Activated CD8-positive, alpha-beta memory T cell treated with anti-CD3 and anti-CD28 coated beads, Interleukin-2, amount 10 ng/mL, durations not matched to agents 7 days and 5 days (primary cell): Measurements from ENCODE around the gene CEP192. TPM values are rescaled to one million over a fixed set of nuclear protein-coding genes. Genes with fewer than 3 reads are reported as not detected.
"Not testable (repeated sequence)": the region's sequence is repeated elsewhere in the genome, so short reads cannot be mapped to it uniquely, and the experiment has no call there.

Experiments
- ATAC-seq: fragments of 150-1000 bp; cut with Tn5 transposase; one replicate; pipeline ENCODE4 v1.10.0; 2021; ENCODE audit warnings: moderate library complexity
- CTCF ChIA-PET: fragments of 350-600 bp; sonication (Branson Sonifier 250); formaldehyde crosslinking; loops from one replicate; lab custom pipeline; 2021; ENCODE audit warnings: antibody characterized with exemption; lab: Charles Lee
- DNase-seq: peaks from one replicate; pipeline ENCODE4 v3.0.0-alpha.2; 2020
- H3K27ac Mint-ChIP-seq: one replicate; pipeline ENCODE4 v1.8.0; 2021; ENCODE audit warnings: mild to moderate bottlenecking, mixed read lengths
- H3K27me3 Mint-ChIP-seq: one replicate; pipeline ENCODE4 v1.8.0; 2021; ENCODE audit warnings: mixed read lengths
- H3K36me3 Mint-ChIP-seq: one replicate; pipeline ENCODE4 v1.8.0; 2021; ENCODE audit warnings: mild to moderate bottlenecking, mixed read lengths
- H3K4me1 Mint-ChIP-seq: one replicate; pipeline ENCODE4 v1.8.0; 2021; ENCODE audit warnings: mixed read lengths
- H3K4me3 Mint-ChIP-seq: one replicate; pipeline ENCODE4 v1.8.0; 2021; ENCODE audit warnings: mild to moderate bottlenecking, moderate library complexity, mixed read lengths
- H3K9me3 Mint-ChIP-seq: one replicate; pipeline ENCODE4 v1.8.0; 2022; ENCODE audit warnings: low read depth, mixed read lengths
- total RNA-seq, 2 experiments: library from RNA; stranded (reverse); gene quantifications; one replicate each; pipeline ENCODE4 v1.2.3, GENCODE V29; 2021

Gene CEP192
- total RNA-seq, 2 experiments from 2014 or later, result 36.6 to 57.4 TPM

- no peaks in the 10 kb centered on the region for H3K27me3 Mint-ChIP-seq
- CTCF ChIA-PET, result no interaction called here
- H3K9me3 Mint-ChIP-seq, result no peaks in the 10 kb centered on the region
- H3K4me3 Mint-ChIP-seq, result no peak overlapping the region
- H3K27ac Mint-ChIP-seq, result no peak overlapping the region
- DNase-seq, result no peak
- H3K4me1 Mint-ChIP-seq, result peaks cover 20% of the 10 kb centered on the region
- ATAC-seq, result no peak
- peaks cover 51% of the 10 kb centered on the region for H3K36me3 Mint-ChIP-seq
These were observed 23.0 kb upstream of the CEP192 start for GRCh38 chr18:12968115-12968514.

- no peaks in the 10 kb centered on the region for H3K27me3 Mint-ChIP-seq
- peaks cover 20% of the 10 kb centered on the region for H3K4me1 Mint-ChIP-seq
- ATAC-seq, result peak; percentile 66
- H3K27ac Mint-ChIP-seq, result no peak overlapping the region
- no peak for DNase-seq
- H3K36me3 Mint-ChIP-seq, result peaks cover 46% of the 10 kb centered on the region
- no peaks in the 10 kb centered on the region for H3K9me3 Mint-ChIP-seq
- no peak overlapping the region for H3K4me3 Mint-ChIP-seq
- CTCF ChIA-PET, result no interaction called here
These were observed 22.5 kb upstream of the CEP192 start for GRCh38 chr18:12968619-12969018.

- ATAC-seq, result no peak
These were observed 17.5 kb upstream of the CEP192 start for GRCh38 chr18:12973562-12974213.

GRCh38 chr18:12975488-12975887, 15.7 kb upstream of the CEP192 start:
- H3K36me3 Mint-ChIP-seq, result peaks cover 28% of the 10 kb centered on the region
- CTCF ChIA-PET, result no interaction called here
- ATAC-seq, result no peak

More at GRCh38 chr18:12973562-12974213, 17.5 kb upstream of the CEP192 start:
- Mint-ChIP-seq H3K9me3 (no peaks in the 10 kb centered on the region), H3K4me1 (peaks cover 10% of the 10 kb centered on the region), H3K27me3 (no peaks in the 10 kb centered on the region), H3K36me3 (peaks cover 35% of the 10 kb centered on the region), H3K27ac (no peak overlapping the region), H3K4me3 (no peak overlapping the region)
- CTCF ChIA-PET, result interaction anchor here (1.3 to 1.9 kb wide), 2 partner anchors 11 to 13 kb away, joined by 3 to 4 read pairs; no protein-coding TSS in a partner anchor
- no peak for DNase-seq

GRCh38 chr18:12976305-12976704, 14.9 kb upstream of the CEP192 start:
- Mint-ChIP-seq H3K9me3 (no peaks in the 10 kb centered on the region), H3K36me3 (peaks cover 24% of the 10 kb centered on the region), H3K27ac (no peak overlapping the region), H3K27me3 (no peaks in the 10 kb centered on the region), H3K4me1 (no peaks in the 10 kb centered on the region), H3K4me3 (no peak overlapping the region)
- ATAC-seq, result no peak
- no peak for DNase-seq
- CTCF ChIA-PET, result no interaction called here

More at GRCh38 chr18:12975488-12975887, 15.7 kb upstream of the CEP192 start:
- no peak for DNase-seq
- no peaks in the 10 kb centered on the region for H3K9me3 Mint-ChIP-seq
- H3K27me3 Mint-ChIP-seq, result no peaks in the 10 kb centered on the region
- no peak overlapping the region for H3K27ac Mint-ChIP-seq
- H3K4me1 Mint-ChIP-seq, result peaks cover 1% of the 10 kb centered on the region
- no peak overlapping the region for H3K4me3 Mint-ChIP-seq

- ATAC-seq, H3K27me3 Mint-ChIP-seq, H3K4me1 Mint-ChIP-seq, H3K9me3 Mint-ChIP-seq, DNase-seq, CTCF ChIA-PET, H3K4me3 Mint-ChIP-seq, H3K27ac Mint-ChIP-seq: not testable (repeated sequence)
- H3K36me3 Mint-ChIP-seq, result peaks cover 20% of the 10 kb centered on the region
These were observed 11.1 kb upstream of the CEP192 start for GRCh38 chr18:12980065-12980464.

GRCh38 chr18:12989397-12990122, 1.6 kb upstream of the CEP192 start:
- CTCF ChIA-PET, result interaction anchor here (2.0 to 2.8 kb wide), 2 partner anchors 10 to 170 kb away, joined by 4 to 9 read pairs; no protein-coding TSS in a partner anchor
- Mint-ChIP-seq H3K4me3 (peak overlapping the region; percentile 88), H3K36me3 (peaks cover 13% of the 10 kb centered on the region), H3K27me3 (peaks cover 3% of the 10 kb centered on the region), H3K9me3 (no peaks in the 10 kb centered on the region), H3K27ac (peak overlapping the region; percentile 92), H3K4me1 (peaks cover 21% of the 10 kb centered on the region)
- DNase-seq, result no peak
- ATAC-seq, result no peak

- ATAC-seq (no peak), DNase-seq (peak; percentile 80)
- Mint-ChIP-seq H3K4me1 (peaks cover 21% of the 10 kb centered on the region), H3K36me3 (peaks cover 11% of the 10 kb centered on the region), H3K9me3 (no peaks in the 10 kb centered on the region), H3K27ac (peak overlapping the region; percentile 92), H3K27me3 (peaks cover 3% of the 10 kb centered on the region), H3K4me3 (peak overlapping the region; percentile 88)
- CTCF ChIA-PET, result interaction anchor here (1.4 to 2.8 kb wide), 3 partner anchors 10 to 169 kb away, joined by 4 to 11 read pairs (median 9); no protein-coding TSS in a partner anchor
These were observed 1.1 kb upstream of the CEP192 start for GRCh38 chr18:12990123-12990475.

- peaks cover 3% of the 10 kb centered on the region for H3K27me3 Mint-ChIP-seq
- H3K4me1 Mint-ChIP-seq, result peaks cover 21% of the 10 kb centered on the region
- H3K27ac Mint-ChIP-seq, result peak overlapping the region; percentile 92
- no peak for ATAC-seq
- peak overlapping the region; percentile 88 for H3K4me3 Mint-ChIP-seq
- peaks cover 10% of the 10 kb centered on the region for H3K36me3 Mint-ChIP-seq
- H3K9me3 Mint-ChIP-seq, result no peaks in the 10 kb centered on the region
- CTCF ChIA-PET, result interaction anchor here (0.7 to 2.8 kb wide), 7 partner anchors 10 to 636 kb away, joined by 3 to 11 read pairs (median 4); partner anchors contain the start of gene SEH1L
- DNase-seq, result no peak
These were observed 558 bp upstream of the CEP192 start for GRCh38 chr18:12990641-12990966.

GRCh38 chr18:12991821-12992179, 638 bp downstream of the CEP192 start:
- Mint-ChIP-seq H3K27me3 (peaks cover 3% of the 10 kb centered on the region), H3K9me3 (no peaks in the 10 kb centered on the region), H3K27ac (peak overlapping the region; percentile 92), H3K4me1 (peaks cover 21% of the 10 kb centered on the region), H3K4me3 (peak overlapping the region; percentile 88), H3K36me3 (peaks cover 10% of the 10 kb centered on the region)
- ATAC-seq (no peak), DNase-seq (no peak)
- CTCF ChIA-PET, result interaction anchor here (1.4 to 1.6 kb wide), 3 partner anchors 23 to 265 kb away, joined by 3 to 4 read pairs (median 3); no protein-coding TSS in a partner anchor

- ATAC-seq, result no peak
- Mint-ChIP-seq H3K4me3 (peak overlapping the region; percentile 1), H3K27ac (no peak overlapping the region), H3K27me3 (peaks cover 3% of the 10 kb centered on the region), H3K9me3 (no peaks in the 10 kb centered on the region), H3K36me3 (peaks cover 10% of the 10 kb centered on the region), H3K4me1 (peaks cover 26% of the 10 kb centered on the region)
- no peak for DNase-seq
- CTCF ChIA-PET, result interaction anchor here (1.1 to 1.6 kb wide), 2 partner anchors 10 to 21 kb away, joined by 3 read pairs; no protein-coding TSS in a partner anchor
These were observed 2.3 kb downstream of the CEP192 start for GRCh38 chr18:12993439-12993838.

- H3K9me3 Mint-ChIP-seq, result no peaks in the 10 kb centered on the region
- H3K27me3 Mint-ChIP-seq, result no peaks in the 10 kb centered on the region
- no peak overlapping the region for H3K27ac Mint-ChIP-seq
- no peak overlapping the region for H3K4me3 Mint-ChIP-seq
- H3K4me1 Mint-ChIP-seq, result peaks cover 27% of the 10 kb centered on the region
- CTCF ChIA-PET, result no interaction called here
- H3K36me3 Mint-ChIP-seq, result peaks cover 13% of the 10 kb centered on the region
- no peak for DNase-seq
- no peak for ATAC-seq
These were observed 4.3 kb downstream of the CEP192 start for GRCh38 chr18:12995424-12995823.

GRCh38 chr18:12995952-12996477, 4.9 kb downstream of the CEP192 start:
- Mint-ChIP-seq H3K27me3 (no peaks in the 10 kb centered on the region), H3K4me3 (no peak overlapping the region), H3K4me1 (peaks cover 24% of the 10 kb centered on the region), H3K36me3 (peaks cover 15% of the 10 kb centered on the region), H3K9me3 (no peaks in the 10 kb centered on the region), H3K27ac (no peak overlapping the region)
- ATAC-seq (no peak), DNase-seq (no peak)
- CTCF ChIA-PET, result no interaction called here
